Suppressor macrophage (primary cell): ENCODE measurements around the gene EIF3K.
A peak's percentile ranks its signal among the peaks of the same experiment; 100 is the strongest.

ENCODE experiments used
- DNase-seq, 4 experiments: peaks; one replicate each; pipeline ENCODE4 v3.0.0-alpha.2; 2020 to 2022

Gene EIF3K

GRCh38 chr19:38666663-38667511, 47.9 kb downstream of the EIF3K start:
- peak in 2 of 4 experiments; percentile 21 to 57 for DNase-seq

DNA sequence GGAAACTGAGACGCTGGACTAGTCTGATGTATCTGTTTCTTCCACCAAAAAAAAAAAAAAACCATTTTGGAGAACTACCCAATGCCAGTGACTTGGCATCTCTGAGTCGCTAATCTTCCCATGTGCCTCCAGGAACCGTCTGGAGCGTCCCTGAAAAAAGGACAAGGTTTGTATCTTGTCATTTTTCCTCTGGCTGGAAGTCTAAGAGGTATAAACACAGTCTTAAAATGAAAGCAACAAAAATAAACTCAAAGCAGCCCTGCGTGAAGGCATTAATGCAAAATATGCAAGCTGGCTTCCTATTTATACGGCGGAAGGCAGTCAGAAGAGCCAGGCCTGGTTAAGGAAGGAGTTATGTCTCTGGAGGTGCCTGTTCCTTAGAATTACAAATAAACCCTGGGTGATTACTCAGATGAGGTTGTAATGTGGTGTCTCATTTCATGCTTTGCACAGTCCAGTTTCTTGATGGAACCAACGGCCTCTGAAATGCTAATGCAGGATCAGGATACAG, 48.7 kb downstream of the EIF3K start:
- DNase-seq: peak; percentile 43 to 65 (median 56)

- no peak for DNase-seq
These were observed 50.6 kb downstream of the EIF3K start for GRCh38 chr19:38669552-38669951.

GRCh38 chr19:38670921-38671398, 52.0 kb downstream of the EIF3K start:
- no peak for DNase-seq

GRCh38 chr19:38671654-38672053, 52.7 kb downstream of the EIF3K start:
- no peak for DNase-seq

GRCh38 chr19:38673030-38673429, 54.0 kb downstream of the EIF3K start:
- no peak for DNase-seq

DNA sequence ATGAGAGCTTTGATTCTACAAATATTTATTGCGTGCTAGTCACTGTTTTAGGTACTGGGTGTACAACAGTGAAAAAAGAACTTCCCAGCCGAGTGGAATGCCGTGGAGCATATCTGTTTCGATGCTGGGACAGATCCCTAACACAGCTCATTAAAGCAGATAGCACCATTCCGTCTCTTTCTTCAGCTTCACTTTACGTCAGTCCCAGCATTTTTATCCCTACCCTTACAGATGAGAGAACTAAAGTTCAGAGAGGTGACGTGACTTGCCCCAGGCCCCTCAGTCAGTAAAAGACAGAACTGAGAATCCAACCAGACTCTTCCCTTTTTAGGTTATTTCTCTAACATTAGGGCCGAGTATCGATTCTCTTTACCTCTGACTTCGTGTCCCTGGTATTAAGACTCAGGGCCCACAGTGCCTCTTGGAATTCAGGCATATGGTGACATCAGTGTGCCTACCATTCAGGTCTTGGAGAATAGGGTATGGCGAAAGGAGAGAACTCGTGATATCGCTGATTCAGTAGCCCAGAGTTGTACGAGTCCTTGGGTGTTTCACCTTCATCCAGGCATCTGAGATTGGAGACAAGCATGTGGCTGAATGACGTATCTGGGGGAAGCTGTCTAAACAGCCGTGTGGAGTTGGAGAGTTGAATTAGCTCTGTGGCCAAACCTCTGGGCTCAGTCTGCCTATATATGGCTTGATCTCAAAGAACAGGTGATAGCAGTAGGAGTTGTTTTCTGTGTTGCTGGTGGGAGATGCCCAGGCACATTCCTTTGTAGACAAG, 55.6 kb downstream of the EIF3K start:
- DNase-seq: peak; percentile 42 to 62 (median 50)

GRCh38 chr19:38675611-38676010, 56.6 kb downstream of the EIF3K start:
- peak in 2 of 4 experiments; percentile 37 to 40 for DNase-seq

DNA sequence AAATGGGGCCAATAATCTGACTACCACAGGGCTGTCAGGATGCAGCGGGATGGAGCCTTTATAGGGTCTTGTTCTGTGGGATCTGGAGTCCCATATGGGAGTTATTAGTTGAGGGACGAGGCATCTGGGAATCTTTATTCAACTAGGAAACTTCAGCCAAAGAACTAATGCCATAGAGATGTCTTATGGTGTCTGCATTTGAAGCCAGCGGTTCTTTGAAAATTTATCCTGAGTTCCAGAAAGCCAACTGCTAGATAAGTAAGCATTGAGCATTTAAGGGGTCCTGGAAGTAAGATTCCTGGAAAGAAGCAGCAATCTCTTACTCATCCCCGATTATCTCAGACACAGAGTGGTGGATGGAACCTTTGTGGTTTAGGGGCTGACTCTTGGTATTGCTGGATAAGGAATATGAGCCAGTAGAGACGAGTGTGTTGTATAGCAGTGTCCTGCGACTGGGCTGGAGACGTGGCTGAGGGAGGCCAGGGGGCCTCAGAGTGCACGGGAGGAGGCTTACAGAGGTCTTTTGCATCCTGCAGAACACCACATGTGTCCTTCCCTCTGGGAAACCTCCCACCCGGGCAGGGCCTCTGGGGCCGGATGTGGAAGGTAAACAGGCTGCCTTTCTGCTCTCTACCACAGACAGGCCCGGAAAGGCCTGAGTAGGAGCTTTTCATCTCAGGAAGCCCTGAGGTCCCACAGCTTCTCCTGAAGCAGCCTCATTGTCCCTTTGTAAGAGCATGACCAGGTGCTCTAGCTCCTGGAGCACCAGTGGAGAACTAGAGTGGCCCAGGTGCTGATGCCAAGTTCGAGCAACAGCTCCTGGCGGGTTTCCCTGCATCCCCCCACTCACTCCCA, 57.3 kb downstream of the EIF3K start:
- DNase-seq: no peak

DNA sequence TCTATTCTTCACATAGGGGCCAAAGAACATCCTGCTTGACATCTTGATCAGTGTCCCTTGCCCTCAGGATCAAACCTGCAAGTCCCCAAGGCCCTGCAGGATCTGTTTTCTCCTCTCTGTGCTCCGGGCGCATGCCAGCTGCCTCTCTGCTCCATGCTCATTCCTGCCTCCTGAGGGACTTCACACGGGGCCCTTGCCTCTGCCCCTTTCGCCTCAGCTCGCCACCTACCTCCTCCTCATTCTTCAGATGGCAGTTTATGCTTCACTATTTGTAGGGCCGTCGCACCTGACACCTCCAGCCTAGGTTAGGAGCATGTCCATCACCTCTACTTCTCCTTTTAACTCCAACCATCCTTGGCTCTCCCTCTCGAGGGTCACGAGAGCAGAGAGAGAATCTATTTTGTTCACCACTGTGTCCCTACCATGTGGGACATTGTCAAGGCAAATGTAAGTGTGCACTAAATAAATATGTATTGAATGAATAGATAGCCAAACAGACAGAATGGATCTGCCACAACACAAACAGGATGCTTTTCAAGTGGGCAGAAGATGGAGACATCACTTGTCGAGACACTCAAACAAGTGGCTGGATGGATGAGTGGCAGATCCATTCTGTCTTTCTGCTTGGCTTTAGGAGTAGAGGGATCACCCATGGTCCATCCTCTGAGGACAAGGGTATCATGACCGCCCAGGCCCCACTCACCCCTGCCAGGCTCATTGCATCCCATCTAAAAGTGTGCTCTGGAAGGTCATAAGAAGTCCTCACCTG, 58.1 kb downstream of the EIF3K start:
- DNase-seq: no peak

- DNase-seq: no peak
These were observed 59.4 kb downstream of the EIF3K start for GRCh38 chr19:38678217-38678890.

DNA sequence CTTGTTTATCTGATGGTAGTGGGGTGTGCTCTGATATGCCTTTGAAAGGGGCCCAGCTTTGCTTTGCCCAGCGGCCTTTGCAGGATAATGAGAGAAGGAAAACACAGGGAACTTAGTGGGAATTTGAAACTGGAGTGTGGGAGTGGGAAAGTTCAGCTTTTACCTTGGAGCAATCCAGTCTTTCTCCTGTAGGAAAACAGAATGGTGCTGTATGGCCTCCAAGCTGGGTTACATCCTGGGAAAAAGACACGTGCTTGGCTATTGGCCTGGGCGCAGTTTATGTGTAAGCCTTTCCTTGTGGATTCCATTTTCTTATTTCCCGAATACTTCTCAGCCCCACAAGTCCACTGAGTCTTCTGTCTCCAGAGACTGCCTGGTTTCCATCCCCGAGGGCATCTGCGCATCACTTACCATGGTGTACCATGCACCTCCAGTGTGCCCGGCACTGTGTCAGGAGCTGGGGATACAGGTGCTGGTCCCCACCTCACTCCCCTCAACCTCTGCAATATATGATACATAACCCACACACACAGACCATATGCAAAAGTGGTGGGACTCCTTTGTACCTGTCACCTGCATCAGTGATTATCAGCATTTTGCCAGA, 60.0 kb downstream of the EIF3K start:
- DNase-seq: no peak

GRCh38 chr19:38679839-38680238, 60.9 kb downstream of the EIF3K start:
- peak; percentile 25 to 77 (median 43) for DNase-seq

DNA sequence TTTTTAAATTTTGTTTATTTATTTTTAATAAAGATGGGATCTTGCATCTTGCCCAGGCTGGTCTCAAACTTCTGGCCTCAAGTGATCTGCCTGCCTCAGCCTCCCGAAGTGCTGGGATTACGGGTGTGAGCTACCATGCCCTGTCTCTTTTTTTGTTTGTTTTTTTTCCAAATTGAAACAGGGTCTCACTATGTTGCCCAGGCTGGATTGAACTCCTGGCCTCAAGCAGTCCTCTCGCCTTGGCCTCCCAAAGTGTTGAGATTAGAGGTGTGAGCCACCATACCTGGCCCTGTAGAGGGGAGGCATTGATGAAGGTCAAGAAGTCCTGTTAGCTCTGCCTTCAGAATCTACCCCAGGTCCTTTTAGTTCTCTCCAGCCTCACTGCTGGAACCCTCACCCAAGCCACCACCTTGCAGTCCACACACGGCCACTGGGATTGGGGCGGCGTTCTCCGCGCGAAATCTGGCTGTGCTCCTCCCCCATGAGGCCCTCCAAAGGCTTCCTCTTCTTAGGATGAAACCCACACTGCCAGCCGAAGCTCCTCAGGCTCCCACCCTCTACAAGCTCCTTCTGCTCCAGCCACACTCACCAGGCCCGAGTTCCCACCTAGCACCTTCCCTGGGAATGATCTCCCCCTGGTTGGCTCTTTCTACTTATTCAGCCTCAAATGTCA, 63.3 kb downstream of the EIF3K start:
- DNase-seq: peak; percentile 24 to 58 (median 42)

- DNase-seq: no peak
These were observed 63.9 kb downstream of the EIF3K start for GRCh38 chr19:38682872-38683392.

- peak; percentile 61 to 83 (median 74) for DNase-seq
These were observed 64.5 kb downstream of the EIF3K start for GRCh38 chr19:38683393-38684077.

GRCh38 chr19:38684078-38684861, 65.3 kb downstream of the EIF3K start:
- DNase-seq: peak; percentile 76 to 90 (median 84)
